Stimulated activated CD8-positive, alpha-beta memory T cell treated with anti-CD3 and anti-CD28 coated beads, Interleukin-4, amount 100 ng/mL, for 4 hours (primary cell): Measurements from ENCODE around the gene DOLPP1.

Experiments
- DNase-seq, 2 donors: peaks; one replicate each; pipeline ENCODE4 v3.0.0-alpha.2; 2020; ENCODE audit warnings: low read depth in 2 of 2, low spot score in 1 of 2

Gene DOLPP1

GRCh38 chr9:129063061-129063460, 17.9 kb upstream of the DOLPP1 start:
- no peak for DNase-seq

DNA sequence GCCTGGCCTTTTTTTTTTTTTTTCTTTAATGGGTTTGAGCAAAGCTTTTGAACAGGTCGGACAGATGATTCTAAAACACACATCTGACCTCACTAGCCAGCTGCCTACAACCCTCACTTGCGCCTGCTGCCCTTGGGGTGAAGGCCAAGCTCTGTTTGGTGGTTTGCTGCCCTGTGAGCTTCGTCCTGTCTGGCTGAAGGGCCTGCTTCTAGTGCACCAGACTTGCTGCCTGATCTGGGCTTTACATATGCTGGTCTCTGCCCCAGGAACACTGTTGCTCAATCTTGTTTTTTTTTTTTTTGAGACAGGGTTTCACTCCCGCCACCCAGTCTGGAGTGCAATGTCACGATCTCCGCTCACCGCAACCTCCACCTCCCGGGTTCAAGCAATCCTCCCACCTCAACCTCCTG, 16.4 kb upstream of the DOLPP1 start:
- no peak for DNase-seq

DNA sequence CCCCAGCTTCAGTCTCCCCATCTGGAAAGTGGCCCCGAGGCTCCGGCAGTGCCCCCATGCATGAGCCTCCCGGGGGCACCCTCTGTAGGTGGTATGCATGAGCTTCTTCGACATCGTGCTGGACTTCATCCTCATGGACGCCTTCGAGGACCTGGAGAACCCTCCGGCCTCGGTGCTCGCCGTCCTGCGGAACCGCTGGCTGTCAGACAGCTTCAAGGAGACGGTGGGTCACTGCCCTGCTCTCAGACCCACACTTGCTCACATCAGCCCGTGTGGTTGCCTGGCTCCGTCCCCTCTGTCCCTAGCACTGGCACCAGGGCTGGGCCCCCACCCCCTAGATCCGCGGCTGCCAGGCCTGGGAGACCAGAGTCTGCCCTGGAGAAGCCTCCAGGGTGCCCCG, 12.8 kb upstream of the DOLPP1 start:
- no peak for DNase-seq

GRCh38 chr9:129068990-129069861, 11.7 kb upstream of the DOLPP1 start:
- DNase-seq, result peak; percentile 29 to 42

- DNase-seq, result no peak
These were observed 10.9 kb upstream of the DOLPP1 start for GRCh38 chr9:129069862-129070641.

DNA sequence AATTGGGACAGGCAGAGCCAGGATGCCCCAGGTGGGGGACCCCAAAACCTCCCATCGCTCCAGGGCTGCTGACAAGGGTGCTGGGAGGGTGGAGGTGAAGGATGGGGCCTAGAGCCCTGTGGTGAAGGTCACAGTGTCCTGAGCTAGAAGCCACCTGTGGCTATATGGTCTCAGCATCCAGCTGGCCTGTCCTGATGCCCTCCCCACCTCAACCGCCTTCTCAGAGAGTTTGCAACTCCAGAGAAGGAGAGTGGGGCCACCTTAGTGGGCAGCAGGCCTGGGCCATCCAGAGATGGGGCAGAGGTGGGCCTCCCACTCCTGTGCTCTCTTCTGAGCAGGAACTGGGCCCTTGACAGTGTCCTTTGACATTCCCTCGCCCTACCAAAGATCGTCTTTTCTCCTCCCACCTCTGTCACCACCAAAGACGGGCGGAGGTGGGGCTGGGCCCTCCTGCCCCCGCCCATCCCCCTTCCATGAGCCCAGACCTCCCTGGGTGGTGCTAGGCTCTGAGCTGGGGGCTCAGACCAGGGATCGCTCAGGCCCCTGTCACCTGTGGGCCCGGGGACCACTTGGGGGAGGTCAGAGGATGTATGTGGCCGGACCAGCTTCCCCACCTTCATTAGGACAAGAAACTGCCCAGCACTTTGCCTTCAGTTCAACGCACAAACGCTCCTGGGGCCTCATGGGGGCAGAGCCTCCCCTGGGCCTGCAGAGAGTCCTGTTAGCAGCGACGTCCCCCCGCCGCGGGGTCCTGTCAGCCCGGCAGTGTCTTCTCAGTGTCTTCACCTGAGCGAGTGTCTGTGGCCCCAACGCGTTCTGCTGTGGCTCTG, 10.0 kb upstream of the DOLPP1 start:
- DNase-seq, result no peak

DNA sequence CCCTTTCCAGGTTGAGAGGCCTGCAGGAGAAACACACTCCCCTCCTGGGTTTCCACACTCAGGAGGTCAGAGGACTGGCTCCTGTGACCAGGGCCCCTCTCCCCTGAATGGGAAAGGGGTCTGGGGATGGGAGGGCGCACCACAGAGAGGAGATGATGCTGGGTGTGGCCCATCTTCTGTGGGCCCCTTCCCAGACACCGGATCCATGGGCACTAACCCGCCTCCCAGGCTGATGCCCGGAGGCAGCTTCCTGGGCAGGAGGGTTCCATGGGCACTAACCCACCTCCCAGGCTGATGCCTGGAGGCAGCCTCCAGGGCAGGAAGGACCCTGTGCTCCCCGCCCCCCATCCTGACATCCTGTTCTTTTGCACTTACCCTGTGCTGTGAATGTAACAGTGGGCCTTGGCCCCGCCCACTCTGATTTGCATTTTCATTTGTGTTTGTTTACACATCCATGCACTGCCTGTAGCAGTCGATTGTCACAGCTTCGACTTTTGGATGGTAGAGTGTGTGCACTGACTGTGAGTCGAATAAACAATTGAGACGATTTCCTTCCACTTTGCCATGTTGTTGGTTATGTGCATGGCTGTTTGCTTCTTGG, 9.3 kb upstream of the DOLPP1 start:
- no peak for DNase-seq

GRCh38 chr9:129072171-129072570, 8.7 kb upstream of the DOLPP1 start:
- no peak for DNase-seq

GRCh38 chr9:129073404-129073803, 7.5 kb upstream of the DOLPP1 start:
- no peak for DNase-seq

DNA sequence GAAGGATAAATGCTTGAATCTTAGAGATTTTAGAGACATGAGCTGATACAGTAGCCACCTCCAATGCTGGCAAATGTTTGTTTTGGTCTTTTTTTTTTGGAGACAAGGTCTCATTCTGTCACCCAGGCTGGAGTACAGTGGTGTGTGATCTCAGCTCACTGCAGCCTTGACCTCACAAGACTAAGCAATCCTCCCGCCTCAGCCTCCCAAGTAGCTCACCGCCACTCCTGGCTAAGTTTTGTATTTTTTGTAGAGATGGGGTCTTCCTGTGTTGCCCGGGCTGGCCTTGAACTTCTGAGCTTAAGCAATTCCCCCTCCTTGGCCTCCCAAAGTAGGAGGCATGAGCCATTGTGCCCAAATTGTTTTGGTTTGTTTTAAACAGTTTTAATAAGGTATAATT, 6.8 kb upstream of the DOLPP1 start:
- no peak for DNase-seq

DNA sequence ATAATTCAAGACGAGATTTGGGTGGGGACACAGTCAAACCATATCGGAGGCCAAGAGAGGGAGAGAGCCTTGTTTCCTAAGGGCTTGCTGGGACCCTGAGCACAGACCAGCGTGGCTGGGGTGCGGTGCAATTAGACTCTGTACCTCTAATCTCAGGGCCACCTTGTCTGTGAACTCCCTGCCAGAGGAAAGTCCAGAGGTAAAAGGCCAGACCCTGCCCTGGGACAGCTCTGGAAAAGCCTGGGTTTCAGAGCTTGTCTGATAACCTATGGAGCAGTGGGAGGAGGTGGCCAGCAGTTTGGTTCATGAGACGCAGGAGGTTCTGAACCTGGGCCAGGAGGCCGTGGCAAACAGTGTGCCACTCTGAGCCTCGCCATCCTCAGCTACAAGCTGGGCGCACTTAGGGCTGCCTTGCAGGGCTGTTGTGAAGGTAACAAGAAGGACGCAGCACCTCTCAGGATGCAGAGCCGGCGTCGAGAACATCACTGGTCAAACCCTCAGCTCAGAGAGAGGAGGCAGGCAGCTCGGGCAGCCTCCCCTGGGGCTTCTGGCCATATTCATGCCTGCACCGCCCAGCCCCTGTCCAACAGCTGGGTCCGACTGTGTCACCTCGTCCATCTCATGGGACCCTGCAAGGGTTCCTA, 4.8 kb upstream of the DOLPP1 start:
- no peak for DNase-seq

DNA sequence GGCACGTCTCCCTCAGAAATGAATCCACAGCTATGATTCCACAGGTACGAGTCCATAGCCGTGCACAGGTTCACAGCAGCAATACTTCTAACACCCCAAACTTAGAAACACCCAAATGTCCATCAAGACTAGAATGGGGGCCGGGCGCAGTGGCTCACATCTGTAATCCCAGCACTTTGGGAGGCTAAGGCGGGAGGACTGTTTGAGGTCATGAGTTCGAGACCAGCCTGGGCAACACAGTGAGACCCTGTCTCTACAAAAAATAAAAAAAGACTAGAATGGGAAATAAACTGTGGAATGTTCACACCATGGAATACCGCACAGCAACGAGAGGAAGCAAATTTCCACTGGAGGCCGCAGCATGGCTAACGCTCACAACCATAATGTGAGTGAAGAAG, 4.3 kb upstream of the DOLPP1 start:
- DNase-seq, result no peak

GRCh38 chr9:129077236-129077635, 3.7 kb upstream of the DOLPP1 start:
- no peak for DNase-seq

GRCh38 chr9:129078691-129079503, 2.0 kb upstream of the DOLPP1 start:
- DNase-seq, result no peak

- no peak for DNase-seq
These were observed 1.1 kb upstream of the DOLPP1 start for GRCh38 chr9:129079829-129080228.

DNA sequence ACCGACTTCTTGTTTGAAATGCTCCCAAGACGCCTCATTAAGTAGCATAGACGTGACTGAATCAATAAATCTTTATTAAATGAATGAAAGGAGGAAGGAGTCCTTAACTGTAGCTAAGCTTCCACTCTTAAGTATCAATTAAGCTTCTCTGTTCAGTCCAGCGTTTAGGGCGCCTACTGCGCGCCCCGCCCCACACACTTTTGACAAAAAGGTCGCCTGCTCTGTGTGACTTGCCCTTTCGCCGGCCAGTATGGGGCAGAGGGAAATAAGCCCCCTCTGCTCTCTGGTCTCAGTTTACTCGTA, 662 bp upstream of the DOLPP1 start:
- DNase-seq, result no peak

DNA sequence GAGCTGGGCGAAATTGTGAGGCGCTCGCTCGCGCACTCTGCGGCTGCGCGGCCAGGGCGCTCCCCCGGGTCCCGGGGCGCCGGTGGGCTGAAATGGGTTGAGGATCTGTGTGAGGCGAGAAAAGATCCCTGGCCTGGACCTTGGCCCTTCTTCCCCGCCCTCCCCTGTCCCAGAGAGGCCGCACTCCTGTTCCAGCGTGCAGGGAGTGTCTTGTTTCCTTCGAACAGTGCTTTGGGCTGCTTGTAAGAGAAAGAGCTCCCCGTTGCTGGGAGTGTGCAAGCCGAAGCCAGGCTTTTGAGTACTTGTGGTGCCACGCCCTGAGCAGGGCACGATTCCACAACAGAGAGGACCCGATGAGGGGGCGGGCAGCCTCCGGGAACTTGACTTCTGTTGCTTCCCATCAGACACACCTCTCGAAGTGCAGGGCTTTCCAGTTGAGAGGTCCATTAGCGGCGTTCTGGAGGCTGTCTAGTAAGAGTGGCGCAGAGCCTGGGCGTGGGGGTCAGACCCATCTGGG, 535 bp downstream of the DOLPP1 start:
- DNase-seq, result no peak

DNA sequence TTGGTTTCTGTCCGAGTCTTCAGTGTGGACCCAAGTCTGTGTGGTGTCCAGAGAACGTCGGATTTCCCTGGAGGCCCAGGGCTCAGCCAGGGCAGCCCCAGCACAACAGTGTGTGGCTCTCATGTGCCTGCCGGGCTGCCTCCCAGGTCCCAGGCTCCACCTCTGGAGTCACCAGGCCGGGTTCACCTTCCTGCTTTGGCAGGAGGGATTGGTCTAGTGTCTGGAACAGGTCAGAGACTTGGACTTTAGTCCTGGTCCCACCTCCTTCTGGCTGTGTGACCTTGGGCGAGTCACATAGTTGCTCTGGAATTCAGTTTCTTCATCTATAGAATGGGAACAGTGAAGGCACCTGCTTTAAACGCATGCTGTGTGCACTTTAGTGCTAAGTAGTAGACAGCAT, 3.2 kb downstream of the DOLPP1 start:
- DNase-seq, result no peak

DNA sequence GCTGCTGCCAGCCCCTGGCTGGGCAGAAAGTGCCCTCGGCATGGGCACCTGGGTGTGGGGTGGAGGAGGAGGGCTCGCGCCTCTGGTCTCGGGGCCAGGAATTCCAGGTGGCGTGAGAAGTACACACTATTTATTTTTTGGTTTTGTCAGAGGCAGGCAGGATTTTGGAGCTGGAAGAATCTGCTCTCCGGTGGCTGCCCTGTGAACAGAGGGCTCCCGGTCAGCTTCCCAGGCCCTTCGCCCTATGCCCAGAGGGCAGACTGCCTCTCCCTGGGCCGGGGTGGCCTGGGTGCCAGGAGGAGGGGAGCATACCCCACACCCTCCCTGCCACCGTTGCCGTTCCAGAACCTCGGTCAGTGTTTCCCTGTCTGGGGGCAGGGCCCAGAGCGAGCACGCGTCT, 8.3 kb downstream of the DOLPP1 start:
- no peak for DNase-seq
